ENCODE data around the gene ADCY6.
A peak's percentile ranks its signal among the peaks of the same experiment; 100 is the strongest.

The ADCY6 gene

DNA sequence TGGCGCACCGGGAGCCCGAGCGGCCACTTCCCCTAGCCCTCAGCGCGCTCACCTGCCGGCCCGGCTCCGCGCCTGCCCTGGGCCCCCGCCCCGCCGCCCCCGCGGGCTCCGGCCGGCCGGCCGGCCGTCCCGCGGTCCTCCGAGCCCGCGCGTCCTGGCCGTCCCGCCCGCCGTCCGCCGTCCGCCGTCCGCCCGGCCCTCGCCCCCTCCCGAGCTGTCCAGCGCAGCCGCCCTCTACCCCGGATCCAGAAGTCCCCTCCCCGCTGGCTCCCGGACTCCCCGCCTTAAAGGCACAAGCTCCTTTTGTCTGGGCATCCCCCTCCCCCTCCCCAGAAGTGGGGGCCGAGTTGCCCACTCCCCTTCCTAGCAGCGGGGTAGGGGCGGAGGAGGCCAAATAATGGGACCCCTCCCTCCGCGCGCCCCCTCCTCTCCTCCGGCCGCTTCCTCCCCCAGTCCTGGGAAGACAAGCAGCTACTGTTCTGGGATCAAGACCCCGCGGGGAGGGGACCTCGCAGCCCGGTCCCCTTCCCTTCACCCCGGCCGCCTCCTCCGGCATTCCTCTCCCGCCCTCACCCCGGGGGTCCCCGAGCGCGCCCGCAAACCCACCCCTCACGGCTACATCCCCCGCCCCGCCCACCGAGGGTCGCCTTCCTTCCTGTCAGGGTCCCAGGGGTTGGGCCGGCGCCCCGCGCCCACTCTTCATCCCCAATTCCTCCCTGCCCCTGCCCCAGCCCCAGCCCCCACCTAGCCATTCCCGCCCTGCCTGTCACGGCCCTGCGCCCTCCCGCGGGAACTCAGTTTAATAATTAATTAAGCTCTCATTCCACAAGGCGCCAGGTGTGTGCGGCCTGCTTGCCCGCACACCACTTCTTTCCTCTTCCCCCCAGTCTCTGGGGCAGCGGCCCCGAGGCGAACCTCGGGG, at the start of gene ADCY6:
ADCY6 (minus strand) TSS at position 236 of the 922 bp plus-strand sequence. CDS start 5,655 bp downstream, outside the sequence.
- no peak for DNase-seq (ENCODE audit: low spot score)

GRCh38 chr12:48838048-48838447, 49.2 kb upstream of the ADCY6 start:
- DNase-seq (ENCODE audit: low spot score): no peak

GRCh38 chr12:48832321-48833060, 43.6 kb upstream of the ADCY6 start:
- DNase-seq (ENCODE audit: low spot score): no peak

DNA sequence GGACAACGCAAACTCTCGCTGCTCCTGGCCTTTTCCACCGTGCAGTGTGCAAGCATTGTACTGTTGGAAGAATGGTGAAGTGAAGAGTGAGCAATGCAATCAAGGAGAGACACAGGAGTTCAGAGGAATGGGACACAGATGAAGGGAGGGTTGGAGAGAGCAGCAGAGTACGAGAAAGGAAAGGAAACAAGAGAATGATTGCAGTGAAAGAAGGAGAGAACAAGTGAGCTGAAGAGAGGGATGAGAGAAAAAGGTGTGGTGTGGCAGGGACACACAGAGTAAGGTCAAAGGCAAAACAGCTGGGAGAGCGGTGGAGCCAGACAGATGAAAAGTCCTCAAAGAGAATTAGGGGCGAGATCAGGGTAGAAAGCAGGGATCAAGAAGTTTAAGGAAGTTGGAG, 42.4 kb upstream of the ADCY6 start:
- no peak for DNase-seq (ENCODE audit: low spot score)

DNA sequence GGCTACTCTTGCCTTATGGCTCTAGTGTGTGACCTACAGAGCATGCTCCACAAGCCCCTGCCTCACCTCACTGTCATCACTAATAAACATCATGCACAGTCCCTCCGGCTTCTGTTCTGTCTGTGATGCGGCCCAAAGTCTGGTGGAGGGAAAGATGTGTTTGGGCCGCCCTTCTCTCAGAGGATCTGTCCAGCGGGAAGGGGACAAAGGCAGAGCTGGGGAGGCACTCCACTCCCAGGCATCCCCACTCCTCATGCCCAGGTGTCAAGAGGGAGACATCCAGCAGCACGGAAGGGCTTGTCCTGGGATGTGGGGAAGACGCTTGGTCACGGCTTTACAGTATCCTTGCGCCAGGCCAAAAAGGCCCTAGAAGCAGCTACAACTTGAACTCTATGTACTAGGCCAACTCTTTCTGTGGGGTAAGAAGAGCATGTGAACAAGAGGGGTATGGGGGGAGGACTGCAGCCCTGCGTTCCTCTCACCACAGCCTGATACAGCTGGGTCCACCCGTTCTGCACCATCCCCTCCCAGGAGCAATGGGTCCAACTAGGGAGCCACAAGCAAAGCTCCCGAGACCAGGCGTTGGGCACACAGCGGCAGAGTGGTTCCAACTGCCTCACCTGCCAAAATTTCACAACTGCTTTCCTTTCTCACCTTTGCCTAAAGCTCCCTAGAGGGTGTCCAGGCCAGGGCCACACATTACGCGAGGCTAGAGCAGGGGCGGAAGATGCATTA, 40.1 kb upstream of the ADCY6 start:
- no peak for DNase-seq (ENCODE audit: low spot score)

DNA sequence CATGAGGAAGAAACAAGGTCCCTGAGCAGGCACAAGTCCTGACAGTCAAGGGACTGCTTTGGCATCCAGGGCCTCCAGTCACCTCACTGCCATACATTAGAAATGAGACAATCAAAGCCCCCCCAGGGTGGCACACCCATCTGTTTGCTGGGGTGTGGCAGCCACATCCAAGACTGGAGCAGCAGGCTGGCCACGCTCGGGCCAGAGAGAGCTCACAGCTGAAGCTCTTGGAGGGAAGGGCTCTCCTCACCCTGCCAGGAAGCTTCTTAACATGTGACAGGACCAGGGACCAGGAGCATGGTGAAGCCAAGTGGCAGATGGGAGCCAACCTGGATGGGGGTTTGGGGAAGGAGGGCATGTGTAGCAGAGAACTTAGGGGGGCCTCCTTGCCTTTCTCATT, 39.4 kb upstream of the ADCY6 start:
- no peak for DNase-seq (ENCODE audit: low spot score)

- DNase-seq (ENCODE audit: low spot score): no peak
These were observed 38.7 kb upstream of the ADCY6 start for GRCh38 chr12:48827513-48828096.

- DNase-seq (ENCODE audit: low spot score): no peak
These were observed 38.1 kb upstream of the ADCY6 start for GRCh38 chr12:48827026-48827425.

DNA sequence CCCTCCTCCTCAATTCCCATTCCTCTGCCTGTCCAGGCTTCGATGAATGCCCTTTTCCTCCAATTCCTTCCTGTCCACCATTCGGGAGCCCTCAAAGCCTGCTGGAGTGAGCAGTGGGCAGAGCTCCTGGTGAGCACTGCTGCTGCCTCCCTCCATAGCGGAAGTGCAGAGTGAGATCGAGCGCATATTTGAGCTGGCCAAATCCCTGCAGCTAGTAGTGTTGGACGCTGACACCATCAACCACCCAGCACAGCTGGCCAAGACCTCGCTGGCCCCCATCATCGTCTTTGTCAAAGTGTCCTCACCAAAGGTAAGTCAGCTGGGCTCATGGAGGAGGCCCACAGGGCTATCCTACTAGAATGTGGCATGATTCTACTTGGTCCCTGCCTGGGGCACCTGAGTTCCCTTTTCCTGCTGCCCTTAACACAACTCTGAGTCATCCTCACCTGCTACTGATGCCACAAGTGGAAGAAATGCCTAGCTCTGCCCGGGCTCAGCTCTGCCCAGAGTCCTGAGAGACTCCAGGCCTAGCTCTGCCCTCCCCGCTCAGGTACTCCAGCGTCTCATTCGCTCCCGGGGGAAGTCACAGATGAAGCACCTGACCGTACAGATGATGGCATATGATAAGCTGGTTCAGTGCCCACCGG, 37.4 kb upstream of the ADCY6 start:
- no peak for DNase-seq (ENCODE audit: low spot score)

- DNase-seq (ENCODE audit: low spot score): no peak
These were observed 36.0 kb upstream of the ADCY6 start for GRCh38 chr12:48824905-48825304.

- no peak for DNase-seq (ENCODE audit: low spot score)
These were observed 35.2 kb upstream of the ADCY6 start for GRCh38 chr12:48824112-48824511.

DNA sequence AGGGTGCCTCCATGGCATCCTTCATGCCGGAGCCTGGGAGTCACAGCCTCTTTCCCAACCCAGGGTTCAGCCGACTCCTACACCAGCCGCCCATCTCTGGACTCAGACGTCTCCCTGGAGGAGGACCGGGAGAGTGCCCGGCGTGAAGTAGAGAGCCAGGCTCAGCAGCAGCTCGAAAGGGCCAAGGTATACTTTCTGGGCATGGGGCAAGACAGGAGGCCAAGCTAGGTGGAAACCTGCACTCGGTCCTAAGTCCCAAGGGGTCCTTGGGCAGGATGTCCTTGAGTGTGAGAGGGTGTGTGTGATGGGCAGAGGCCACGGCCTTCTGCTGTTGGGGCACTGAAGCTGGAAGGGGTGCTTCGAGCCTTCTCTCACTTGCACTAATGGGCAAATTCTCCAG, 34.4 kb upstream of the ADCY6 start:
- DNase-seq (ENCODE audit: low spot score): no peak

DNA sequence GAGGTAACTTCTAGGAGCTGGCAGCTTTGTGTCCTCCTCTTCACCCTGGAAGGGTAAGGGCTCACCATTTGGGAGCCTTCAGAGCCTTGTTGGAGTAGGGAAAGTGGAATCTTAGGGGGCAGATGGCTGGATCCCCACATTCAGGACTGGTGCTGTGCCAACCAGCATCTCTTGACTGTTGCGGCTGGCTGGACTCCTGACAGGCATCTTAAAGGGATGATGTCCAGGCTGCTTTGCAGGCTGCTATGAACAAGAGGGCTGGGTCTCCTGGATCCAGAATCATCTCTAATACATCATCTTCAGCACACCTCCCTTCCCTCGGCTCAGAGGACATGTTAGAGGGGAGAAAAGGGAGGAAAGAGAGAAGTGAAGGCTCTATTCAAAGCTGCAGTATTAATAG, 33.8 kb upstream of the ADCY6 start:
- DNase-seq (ENCODE audit: low spot score): no peak

GRCh38 chr12:48822139-48822538, 33.2 kb upstream of the ADCY6 start:
- no peak for DNase-seq (ENCODE audit: low spot score)

DNA sequence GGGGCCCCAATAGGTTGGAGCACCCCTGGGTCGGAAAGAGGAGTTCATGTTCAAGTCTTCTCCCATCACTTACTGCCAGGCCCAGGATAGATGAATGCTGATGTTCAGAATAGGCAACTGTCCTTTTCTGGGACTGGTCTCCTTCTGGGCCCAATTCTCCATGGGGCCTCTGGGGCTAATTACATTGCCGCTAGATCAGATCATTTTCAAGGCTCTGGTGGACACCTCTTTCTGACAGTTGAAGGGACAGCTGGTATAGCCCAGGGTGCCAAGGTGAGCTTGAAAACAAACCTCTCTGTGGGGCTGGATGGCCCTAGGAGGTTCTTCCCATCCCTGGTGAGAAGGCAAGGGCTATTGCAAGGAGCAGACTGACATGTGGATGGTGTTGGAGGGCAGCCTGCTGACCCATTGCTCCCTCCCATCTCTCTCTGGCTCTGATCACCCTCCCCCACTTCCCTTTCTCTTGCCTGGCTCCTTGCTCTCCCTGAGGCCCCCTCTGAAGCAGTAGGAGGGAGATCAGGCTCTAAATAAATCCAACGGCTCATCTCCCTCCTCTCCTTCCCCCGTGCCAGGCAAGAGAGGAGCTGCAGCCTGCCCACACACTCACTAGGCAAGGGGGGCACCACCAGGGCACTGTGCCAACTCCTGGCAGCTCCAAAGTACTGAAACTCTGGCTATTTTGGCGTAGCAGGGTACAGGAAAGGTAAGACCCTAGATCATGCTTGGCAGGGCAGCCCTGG, 31.3 kb upstream of the ADCY6 start:
- DNase-seq (ENCODE audit: low spot score): no peak

GRCh38 chr12:48818831-48819590, 30.1 kb upstream of the ADCY6 start:
- no peak for DNase-seq (ENCODE audit: low spot score)

- peak; percentile 76 for DNase-seq (ENCODE audit: low spot score)
These were observed 29.3 kb upstream of the ADCY6 start, which contains the start of gene CACNB3 for GRCh38 chr12:48817873-48818830. Gene CACNB3, plus strand, starts transcription at chr12:48818496. Its CDS starts 434 bp downstream, at chr12:48818930.

DNA sequence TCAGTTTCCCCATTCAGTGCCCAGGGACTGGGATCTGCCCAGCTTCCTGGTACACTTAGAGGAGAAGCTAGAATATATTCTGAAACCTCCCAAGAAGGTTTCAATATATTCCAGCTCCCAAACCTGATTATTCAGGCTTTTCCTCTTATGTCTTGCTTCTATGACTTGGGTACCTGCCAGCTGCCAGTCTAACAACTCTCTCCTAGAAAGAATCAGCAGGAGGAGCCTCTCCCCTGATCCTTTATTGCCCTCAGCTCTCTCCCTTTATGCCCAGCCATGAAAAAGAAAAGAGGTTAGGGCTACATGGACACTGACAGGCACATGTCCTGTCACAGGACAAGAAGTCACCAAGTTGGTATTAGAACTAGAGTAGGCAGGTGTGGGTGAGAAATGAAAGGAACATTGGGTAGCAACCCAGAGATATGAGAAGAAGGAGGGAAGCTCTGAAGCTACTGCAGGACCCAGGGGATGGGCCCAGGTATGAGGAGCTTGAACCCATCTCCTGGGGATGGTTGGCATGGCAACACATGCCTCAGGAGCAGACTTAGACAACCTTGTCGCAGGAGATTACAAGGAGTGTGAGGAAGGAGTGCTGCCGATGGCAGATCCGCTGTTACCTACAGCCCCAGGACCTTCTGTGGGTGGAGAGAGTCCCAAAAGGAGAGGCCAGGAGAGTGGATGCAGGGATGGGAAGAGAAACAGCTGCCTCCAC, 27.4 kb upstream of the ADCY6 start:
- DNase-seq (ENCODE audit: low spot score): no peak

Data from CD4-positive, alpha-beta T cell treated with Interleukin-6 at 100 ng/mL for 8 hours (primary cell).